ENCODE data around the gene CAMTA1. TPM values are rescaled to one million over a fixed set of nuclear protein-coding genes. Genes with fewer than 3 reads are reported as not detected.

Gene CAMTA1
- total RNA-seq, 2 experiments from 2014 or later: 43.3 to 46.0 TPM

DNA sequence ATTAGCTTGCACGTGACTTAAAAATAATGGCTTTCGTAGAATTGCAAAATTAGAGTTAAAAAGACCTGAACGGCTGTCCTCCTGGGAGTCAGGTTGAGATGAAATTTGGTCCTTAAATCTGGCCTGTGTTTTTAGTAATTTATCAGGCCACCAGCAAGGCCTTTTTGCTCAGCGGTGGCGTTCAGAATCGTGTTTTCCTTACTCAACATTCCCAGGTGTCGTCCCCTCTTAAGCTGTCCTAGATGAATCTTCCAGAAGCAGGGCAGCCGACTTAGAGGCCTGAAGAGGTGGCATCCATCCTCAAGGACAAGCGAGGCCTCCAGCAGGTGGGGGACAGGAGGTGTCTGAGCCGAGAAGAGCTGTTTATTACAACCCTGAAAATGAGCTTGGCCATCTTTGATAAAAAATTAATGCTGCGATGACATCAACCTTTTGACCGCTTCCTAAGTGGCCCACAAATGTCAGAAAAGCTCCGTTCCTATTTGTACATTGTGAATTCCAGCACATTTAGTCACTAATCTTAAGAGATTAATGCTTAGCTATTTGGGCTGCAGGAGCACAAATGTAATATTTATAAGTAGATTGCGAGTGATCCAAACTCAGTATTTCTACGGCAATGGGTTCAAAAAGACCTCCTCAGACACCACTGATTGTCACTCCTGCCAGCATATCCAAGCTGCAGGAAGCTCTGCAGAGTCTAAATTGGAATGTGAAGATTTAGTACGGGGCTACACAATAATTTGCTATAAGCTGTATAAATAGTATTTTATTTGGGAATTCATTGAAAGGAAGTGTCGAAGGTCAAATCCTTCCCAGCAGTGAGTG, 641.7 kb downstream of the CAMTA1 start:
- DNase-seq: no peak
- no peaks in the 10 kb centered on the region for H3K36me3 Mint-ChIP-seq (ENCODE audit: low read depth)
- no peak overlapping the region for H3K27ac Mint-ChIP-seq
- H3K27me3 Mint-ChIP-seq (ENCODE audit: low read depth): no peaks in the 10 kb centered on the region
- H3K9me3 Mint-ChIP-seq (ENCODE audit: insufficient read depth): no peaks in the 10 kb centered on the region
- CTCF ChIA-PET: no interaction called here
- POLR2A ChIA-PET: no interaction called here
- no peak overlapping the region for H3K4me3 Mint-ChIP-seq
- no peaks in the 10 kb centered on the region for H3K4me1 Mint-ChIP-seq (ENCODE audit: low read depth)
- ATAC-seq: no peak

DNA sequence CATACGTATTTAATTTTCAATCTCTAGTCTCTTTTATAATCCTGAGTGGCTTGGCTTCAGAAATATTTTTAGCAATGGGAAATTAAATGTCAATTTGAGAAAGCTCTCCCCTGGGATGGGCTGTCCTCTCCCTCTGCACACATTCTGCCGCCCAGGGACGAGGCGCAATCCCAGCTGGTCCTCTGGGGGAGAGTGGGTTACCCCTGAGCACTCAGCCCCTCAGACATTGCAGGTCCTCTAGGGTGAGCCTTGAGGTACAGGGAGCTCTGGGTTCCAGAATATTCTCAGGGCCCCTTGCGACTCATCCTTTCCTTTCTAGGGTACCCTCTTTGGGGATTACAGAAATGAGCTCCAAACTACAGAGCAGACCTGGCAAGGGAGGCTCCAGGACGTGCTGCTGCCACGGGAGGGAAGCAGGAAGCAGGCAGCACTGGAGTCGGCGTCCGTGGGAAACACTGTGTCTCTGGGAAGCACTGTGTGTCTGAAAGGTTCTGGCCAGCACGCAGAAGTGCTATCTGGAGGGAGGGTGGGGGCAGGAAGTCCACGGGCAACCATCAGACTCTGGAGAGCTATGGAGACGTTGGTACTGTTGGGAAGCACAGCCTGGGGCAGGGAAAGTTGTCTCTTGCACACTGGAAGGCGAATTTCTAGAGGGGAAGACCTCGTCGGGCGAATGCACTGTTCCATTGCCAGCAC, 642.5 kb downstream of the CAMTA1 start:
- H3K27ac Mint-ChIP-seq: no peak overlapping the region
- ChIA-PET POLR2A (no interaction called here), CTCF (no interaction called here)
- H3K4me1 Mint-ChIP-seq (ENCODE audit: low read depth): no peaks in the 10 kb centered on the region
- DNase-seq (no peak), ATAC-seq (no peak)
- H3K9me3 Mint-ChIP-seq (ENCODE audit: insufficient read depth): no peaks in the 10 kb centered on the region
- no peaks in the 10 kb centered on the region for H3K36me3 Mint-ChIP-seq (ENCODE audit: low read depth)
- no peak overlapping the region for H3K4me3 Mint-ChIP-seq
- H3K27me3 Mint-ChIP-seq (ENCODE audit: low read depth): no peaks in the 10 kb centered on the region

DNA sequence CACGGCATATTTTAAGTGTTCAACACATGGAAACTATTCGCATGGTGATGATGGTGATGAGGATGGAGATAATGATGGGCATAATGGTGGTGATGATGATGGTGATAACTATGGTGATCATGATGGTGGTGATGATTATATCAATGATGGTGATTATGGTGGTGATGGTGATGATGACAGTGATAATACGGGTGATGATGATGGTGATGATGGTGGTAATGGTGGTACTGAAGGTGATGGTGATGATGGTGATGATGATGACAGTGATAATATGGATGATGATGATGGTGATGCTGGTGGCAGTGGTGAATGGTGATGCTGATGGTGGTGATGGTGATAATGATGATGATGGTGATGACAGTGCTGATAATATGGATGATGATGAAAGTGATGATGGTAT, 644.0 kb downstream of the CAMTA1 start:
- CTCF ChIA-PET: no interaction called here
- H3K4me1 Mint-ChIP-seq (ENCODE audit: low read depth): no peaks in the 10 kb centered on the region
- H3K36me3 Mint-ChIP-seq (ENCODE audit: low read depth): no peaks in the 10 kb centered on the region
- H3K27ac Mint-ChIP-seq: no peak overlapping the region
- DNase-seq (no peak), ATAC-seq (no peak)
- H3K9me3 Mint-ChIP-seq (ENCODE audit: insufficient read depth): no peaks in the 10 kb centered on the region
- POLR2A ChIA-PET: no interaction called here
- H3K27me3 Mint-ChIP-seq (ENCODE audit: low read depth): no peaks in the 10 kb centered on the region
- no peak overlapping the region for H3K4me3 Mint-ChIP-seq

DNA sequence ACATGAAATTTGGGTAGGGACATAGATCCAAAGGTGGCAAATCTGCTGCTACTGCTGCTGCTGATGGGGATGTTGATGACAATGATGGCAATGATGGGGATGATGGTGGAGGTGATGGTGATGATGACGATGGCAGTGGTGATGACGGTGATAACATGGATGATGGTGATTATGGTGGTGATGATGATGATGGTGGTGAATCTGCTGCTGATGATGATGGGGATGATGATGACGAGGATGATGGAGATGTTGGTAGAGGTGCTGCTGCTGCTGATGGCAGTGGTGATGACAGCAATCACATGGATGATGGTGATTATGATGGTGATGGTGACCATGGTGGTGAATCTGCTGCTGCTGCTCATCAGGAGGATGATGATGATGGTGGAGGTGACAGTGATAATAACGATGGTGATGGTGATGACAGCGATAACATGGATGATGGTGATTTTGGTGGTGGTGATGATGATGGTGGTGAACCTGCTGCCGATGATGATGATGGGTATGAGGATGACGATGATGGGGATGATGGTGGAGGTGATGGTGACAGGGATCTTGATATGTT, 644.9 kb downstream of the CAMTA1 start:
- no peak for DNase-seq
- Mint-ChIP-seq H3K27ac (no peak overlapping the region), H3K27me3 (ENCODE audit: low read depth) (no peaks in the 10 kb centered on the region), H3K36me3 (ENCODE audit: low read depth) (no peaks in the 10 kb centered on the region), H3K4me1 (ENCODE audit: low read depth) (no peaks in the 10 kb centered on the region), H3K4me3 (no peak overlapping the region), H3K9me3 (ENCODE audit: insufficient read depth) (no peaks in the 10 kb centered on the region)
- POLR2A ChIA-PET: no interaction called here
- ATAC-seq: no peak
- CTCF ChIA-PET: no interaction called here

DNA sequence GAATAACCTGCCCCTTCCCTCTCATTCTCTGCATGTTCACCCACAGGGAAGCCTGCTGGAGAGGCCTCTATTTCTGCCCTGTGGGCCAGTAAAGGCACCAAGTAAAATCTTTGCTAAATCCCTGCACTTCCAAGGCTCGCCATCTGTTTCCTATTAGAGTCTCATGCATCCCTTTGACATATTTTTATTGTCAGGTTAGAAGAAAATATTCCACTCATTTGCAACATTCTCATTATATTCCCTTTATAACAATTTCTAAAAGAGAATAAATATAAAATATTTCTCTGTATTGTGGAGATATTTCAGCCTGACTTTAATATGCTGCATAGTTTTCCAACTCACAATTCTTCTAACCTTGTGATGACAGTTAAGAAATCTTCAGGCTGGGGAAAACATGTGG, 645.4 kb downstream of the CAMTA1 start:
- CTCF ChIA-PET: no interaction called here
- no peak overlapping the region for H3K4me3 Mint-ChIP-seq

DNA sequence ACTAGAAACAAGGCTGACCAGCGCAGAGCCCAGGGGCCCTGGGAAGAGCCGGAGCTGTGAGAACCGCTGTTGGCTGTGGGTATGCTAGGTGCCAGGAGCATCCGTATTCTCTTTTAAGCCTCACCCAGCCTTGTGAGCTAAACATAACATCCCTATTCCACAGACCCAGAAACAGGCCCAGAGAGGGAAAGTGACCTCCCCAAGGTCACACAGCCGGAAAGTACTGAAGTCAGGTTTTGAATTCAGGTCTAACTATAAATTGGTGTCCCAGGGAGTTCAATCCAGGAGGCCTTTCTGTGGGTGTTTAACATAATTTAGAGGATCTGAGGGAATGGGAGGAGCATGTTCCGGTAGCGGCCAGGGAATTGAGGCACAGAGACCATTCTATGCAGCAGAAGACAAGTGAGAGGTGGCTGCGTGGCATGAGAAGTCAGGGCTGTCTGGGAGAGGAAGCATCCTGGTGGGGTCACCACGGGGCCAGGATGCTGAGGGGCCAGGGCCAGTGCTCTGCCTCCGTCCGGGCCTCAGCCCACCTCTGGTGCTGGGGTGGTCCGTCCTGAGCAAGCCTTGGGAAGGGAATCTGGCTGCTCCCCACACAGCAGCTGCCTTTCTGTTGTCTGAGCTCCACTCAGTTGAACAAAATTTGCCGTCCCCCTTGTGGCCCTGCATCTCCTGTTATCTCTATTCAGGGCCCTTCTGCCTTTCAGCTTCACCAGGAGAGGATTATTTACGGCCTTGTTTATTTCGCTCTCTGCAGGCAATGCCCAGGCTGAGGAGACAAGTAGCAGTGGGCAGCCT, 647.0 kb downstream of the CAMTA1 start:
- Mint-ChIP-seq H3K36me3 (ENCODE audit: low read depth) (no peaks in the 10 kb centered on the region), H3K4me3 (no peak overlapping the region), H3K27ac (no peak overlapping the region), H3K27me3 (ENCODE audit: low read depth) (no peaks in the 10 kb centered on the region), H3K4me1 (ENCODE audit: low read depth) (no peaks in the 10 kb centered on the region), H3K9me3 (ENCODE audit: insufficient read depth) (no peaks in the 10 kb centered on the region)
- no peak for ATAC-seq
- no peak for DNase-seq
- CTCF ChIA-PET: no interaction called here
- POLR2A ChIA-PET: no interaction called here

More for the DNA sequence above, 645.4 kb downstream of the CAMTA1 start:
- DNase-seq (no peak), ATAC-seq (no peak)
- Mint-ChIP-seq H3K36me3 (ENCODE audit: low read depth) (no peaks in the 10 kb centered on the region), H3K27ac (no peak overlapping the region), H3K4me1 (ENCODE audit: low read depth) (no peaks in the 10 kb centered on the region), H3K9me3 (ENCODE audit: insufficient read depth) (no peaks in the 10 kb centered on the region), H3K27me3 (ENCODE audit: low read depth) (no peaks in the 10 kb centered on the region)
- POLR2A ChIA-PET: no interaction called here

DNA sequence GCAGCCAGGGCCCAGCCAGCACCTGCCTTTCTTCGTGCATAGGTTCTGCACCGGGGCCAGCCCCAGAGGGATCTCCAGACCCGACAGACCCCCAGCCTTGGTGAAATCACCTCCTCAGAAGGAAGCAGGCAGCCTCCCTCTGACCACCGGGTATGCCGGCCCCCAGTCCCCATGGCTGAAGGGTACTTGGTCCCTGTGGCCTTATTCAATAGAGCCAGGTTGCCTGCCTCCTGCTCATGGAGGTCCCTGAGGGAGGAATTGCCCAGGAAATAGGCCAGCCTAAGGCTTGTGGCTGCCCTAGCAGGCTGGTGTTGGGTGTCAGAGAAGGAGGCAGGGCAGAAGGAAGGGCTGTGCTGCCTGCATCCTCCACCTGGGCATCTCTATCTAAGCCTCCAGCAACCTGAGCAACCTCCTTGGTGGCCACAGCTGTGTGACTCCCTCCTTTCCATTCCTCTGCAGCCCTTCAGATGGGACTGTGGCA, 647.7 kb downstream of the CAMTA1 start:
- Mint-ChIP-seq H3K4me1 (ENCODE audit: low read depth) (no peaks in the 10 kb centered on the region), H3K27ac (no peak overlapping the region), H3K9me3 (ENCODE audit: insufficient read depth) (no peaks in the 10 kb centered on the region), H3K4me3 (no peak overlapping the region), H3K27me3 (ENCODE audit: low read depth) (no peaks in the 10 kb centered on the region), H3K36me3 (ENCODE audit: low read depth) (no peaks in the 10 kb centered on the region)
- CTCF ChIA-PET: no interaction called here
- no peak for ATAC-seq
- DNase-seq: no peak
- POLR2A ChIA-PET: no interaction called here

DNA sequence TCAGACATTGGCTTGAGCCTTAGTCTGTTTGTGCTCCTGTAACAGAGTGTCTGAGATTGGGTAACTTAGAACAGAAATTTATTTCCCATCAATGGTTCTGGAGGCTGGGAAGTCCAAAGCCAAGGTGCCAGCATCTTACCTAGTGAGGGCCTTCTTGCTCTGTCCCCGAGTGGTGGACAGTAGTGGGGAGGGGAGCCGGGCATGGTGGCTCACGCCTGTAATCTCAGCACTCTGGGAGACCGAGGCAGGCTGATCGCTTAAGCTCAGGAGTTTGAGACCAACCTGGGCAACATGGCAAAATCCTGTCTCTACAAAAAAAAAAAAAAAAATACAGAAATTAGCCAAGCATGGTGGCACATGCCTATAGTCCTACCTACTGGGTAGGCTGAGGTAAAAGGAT, 649.3 kb downstream of the CAMTA1 start:
- Mint-ChIP-seq H3K27me3 (ENCODE audit: low read depth) (no peaks in the 10 kb centered on the region), H3K27ac (no peak overlapping the region), H3K4me1 (ENCODE audit: low read depth) (no peaks in the 10 kb centered on the region), H3K9me3 (ENCODE audit: insufficient read depth) (no peaks in the 10 kb centered on the region), H3K36me3 (ENCODE audit: low read depth) (no peaks in the 10 kb centered on the region), H3K4me3 (no peak overlapping the region)
- DNase-seq: no peak
- POLR2A ChIA-PET: no interaction called here
- CTCF ChIA-PET: no interaction called here
- no peak for ATAC-seq

DNA sequence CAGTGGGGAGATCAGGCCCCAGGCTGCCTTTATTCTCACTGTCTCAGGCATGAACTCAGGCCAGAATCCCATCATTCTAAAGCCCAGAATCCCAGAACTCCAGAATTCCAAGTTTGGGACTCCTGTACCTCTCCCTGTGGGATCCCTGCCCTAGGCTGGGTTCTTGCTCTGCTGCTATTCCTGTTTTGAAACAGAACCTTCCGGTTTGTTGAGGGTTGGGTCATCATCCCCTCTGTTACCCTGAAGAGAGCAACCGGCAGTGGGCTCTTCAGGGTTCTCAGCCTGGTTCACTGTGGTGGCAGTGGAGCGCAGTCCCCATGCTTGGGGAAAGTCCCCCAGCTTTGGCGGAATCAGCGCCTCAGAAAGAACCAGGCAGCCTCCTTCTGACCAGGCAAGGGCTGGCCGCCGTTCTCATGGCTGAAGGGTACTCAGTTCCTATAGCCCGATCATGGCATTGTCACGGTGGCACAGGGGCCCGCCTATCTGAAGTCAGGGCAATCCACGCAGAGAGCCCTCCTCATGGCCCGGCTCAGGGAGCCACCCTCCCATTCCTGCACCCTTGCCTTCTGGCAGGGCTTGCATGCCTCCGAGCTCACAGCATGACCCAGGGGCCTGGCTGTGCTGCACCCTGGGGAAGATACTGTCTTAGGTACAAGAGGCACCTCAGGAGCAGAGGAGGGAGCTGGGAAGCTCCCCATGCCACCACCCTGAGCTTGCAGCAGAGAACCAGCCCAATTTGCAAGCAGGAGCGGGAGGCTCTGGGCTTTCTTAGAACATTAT, 650.2 kb downstream of the CAMTA1 start:
- Mint-ChIP-seq H3K4me3 (no peak overlapping the region), H3K4me1 (ENCODE audit: low read depth) (no peaks in the 10 kb centered on the region), H3K36me3 (ENCODE audit: low read depth) (no peaks in the 10 kb centered on the region), H3K9me3 (ENCODE audit: insufficient read depth) (no peaks in the 10 kb centered on the region), H3K27me3 (ENCODE audit: low read depth) (no peaks in the 10 kb centered on the region), H3K27ac (no peak overlapping the region)
- ChIA-PET CTCF (no interaction called here), POLR2A (no interaction called here)
- DNase-seq (no peak), ATAC-seq (no peak)

DNA sequence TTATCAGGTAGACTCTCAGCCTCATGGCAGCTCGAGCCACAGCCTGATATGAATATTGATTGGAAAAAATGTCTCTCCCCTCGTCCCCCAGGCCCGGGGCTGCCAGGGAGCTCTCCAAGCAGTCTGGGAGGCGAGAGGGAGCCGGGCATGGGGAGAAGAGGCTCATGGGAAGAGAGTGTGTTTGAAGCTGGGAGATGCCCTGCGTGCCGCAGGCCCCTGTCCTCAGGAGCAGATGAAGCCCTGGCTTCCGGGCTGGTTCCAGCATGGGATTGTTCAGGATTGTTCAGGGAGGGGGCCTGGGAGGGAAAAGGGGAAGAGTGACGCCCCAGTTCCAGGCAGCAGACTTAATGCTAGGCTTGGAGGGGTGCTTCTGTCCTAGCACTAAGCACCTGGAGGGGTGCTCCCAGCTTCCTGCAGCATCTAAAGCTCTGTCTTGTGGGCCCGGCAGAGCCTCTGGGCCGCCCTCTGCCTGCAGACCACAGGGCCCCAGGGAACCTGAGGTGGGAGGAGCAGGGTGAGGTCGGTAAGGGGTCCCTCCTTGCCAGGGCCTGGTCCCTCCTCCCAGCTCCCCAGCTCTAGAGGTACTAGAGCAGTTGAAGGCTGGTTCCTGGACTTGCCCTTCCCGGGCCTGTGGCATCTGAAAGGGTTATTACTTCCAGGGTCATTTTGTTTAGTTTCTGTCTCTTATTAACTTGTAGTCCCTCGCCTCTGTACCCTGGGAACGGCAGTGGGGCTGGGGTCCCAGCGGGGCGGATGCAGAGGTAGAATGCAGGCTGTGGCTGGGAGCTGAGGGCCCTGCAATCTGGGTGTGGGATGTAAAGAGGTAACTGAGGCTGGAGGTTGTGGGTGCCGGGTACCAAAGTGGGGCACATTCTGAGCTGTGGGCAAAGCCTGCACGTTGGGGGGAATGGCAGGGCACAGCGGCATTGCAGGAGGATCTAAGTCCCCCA, 651.1 kb downstream of the CAMTA1 start:
- no peak overlapping the region for H3K4me3 Mint-ChIP-seq
- no peaks in the 10 kb centered on the region for H3K27me3 Mint-ChIP-seq (ENCODE audit: low read depth)
- CTCF ChIA-PET: no interaction called here
- POLR2A ChIA-PET: no interaction called here
- no peak overlapping the region for H3K27ac Mint-ChIP-seq
- no peaks in the 10 kb centered on the region for H3K4me1 Mint-ChIP-seq (ENCODE audit: low read depth)
- ATAC-seq: no peak
- no peak for DNase-seq
- H3K36me3 Mint-ChIP-seq (ENCODE audit: low read depth): no peaks in the 10 kb centered on the region
- no peaks in the 10 kb centered on the region for H3K9me3 Mint-ChIP-seq (ENCODE audit: insufficient read depth)

DNA sequence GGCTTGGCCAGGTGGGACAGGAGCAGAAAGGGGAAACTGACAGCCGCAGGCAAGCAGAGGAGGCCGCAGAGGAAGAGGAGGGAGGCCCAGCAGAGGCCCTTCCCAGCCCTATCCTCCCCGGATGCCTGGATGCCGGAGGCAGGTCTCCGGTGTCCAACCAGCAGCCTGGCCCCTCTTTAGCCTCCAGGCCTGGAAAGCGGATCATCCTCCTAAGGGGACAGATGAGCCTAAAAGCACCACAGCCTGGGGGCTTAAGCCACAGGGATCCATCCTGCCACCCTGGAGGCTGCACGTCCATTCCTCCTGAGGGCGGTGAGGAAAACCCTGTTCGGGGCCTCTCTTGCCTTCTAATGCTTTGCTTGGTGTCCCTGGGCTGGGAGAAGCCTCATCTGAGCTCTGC, 651.8 kb downstream of the CAMTA1 start:
- no peak for ATAC-seq
- no peaks in the 10 kb centered on the region for H3K27me3 Mint-ChIP-seq (ENCODE audit: low read depth)
- no peak for DNase-seq
- H3K9me3 Mint-ChIP-seq (ENCODE audit: insufficient read depth): no peaks in the 10 kb centered on the region
- no peaks in the 10 kb centered on the region for H3K36me3 Mint-ChIP-seq (ENCODE audit: low read depth)
- no peaks in the 10 kb centered on the region for H3K4me1 Mint-ChIP-seq (ENCODE audit: low read depth)
- H3K27ac Mint-ChIP-seq: no peak overlapping the region
- POLR2A ChIA-PET: no interaction called here
- CTCF ChIA-PET: no interaction called here
- H3K4me3 Mint-ChIP-seq: no peak overlapping the region
